Parathyroid adenoma (tissue), 2 donors: ENCODE data around the gene LEKR1.

ENCODE experiments used
- H2AFZ ChIP-seq: fragments of 300-600 bp; sonication (generic); one replicate; pipeline ENCODE4 v1.7.0; 2017; ENCODE audit warnings: antibody characterized with exemption, mild to moderate bottlenecking
- H3K27ac ChIP-seq: fragments of 300-600 bp; sonication (generic); one replicate; pipeline ENCODE4 v1.7.0; 2017
- H3K27me3 ChIP-seq: fragments of 300-600 bp; sonication (generic); one replicate; pipeline ENCODE4 v1.7.0; 2017; ENCODE audit warnings: low read length; ENCODE audit not compliant: control insufficient read depth, insufficient read depth
- H3K36me3 ChIP-seq: fragments of 300-600 bp; sonication (generic); one replicate; pipeline ENCODE4 v1.7.0; 2017; ENCODE audit warnings: low read length; ENCODE audit not compliant: control insufficient read depth, insufficient read depth
- H3K4me1 ChIP-seq: fragments of 300-600 bp; sonication (generic); one replicate; pipeline ENCODE4 v1.7.0; 2017; ENCODE audit warnings: control low read depth
- H3K4me2 ChIP-seq: fragments of 300-600 bp; sonication (generic); one replicate; pipeline ENCODE4 v1.7.0; 2017; ENCODE audit warnings: low read length
- H3K4me3 ChIP-seq: fragments of 300-600 bp; sonication (generic); one replicate; pipeline ENCODE4 v1.7.0; 2017; ENCODE audit warnings: low read depth, low read length
- H3K79me2 ChIP-seq: fragments of 300-600 bp; sonication (generic); one replicate; pipeline ENCODE4 v1.7.0; 2017; ENCODE audit warnings: control low read depth
- H3K9ac ChIP-seq: fragments of 300-600 bp; sonication (generic); one replicate; pipeline ENCODE4 v1.7.0; 2017; ENCODE audit warnings: mild to moderate bottlenecking
- H3K9me3 ChIP-seq: fragments of 300-600 bp; sonication (generic); one replicate; pipeline ENCODE4 v1.7.0; 2017; ENCODE audit warnings: low read length; ENCODE audit not compliant: control insufficient read depth
- TF ChIP-seq, protein P1 (sequence below): fragments of 300-600 bp; sonication (generic); IDR thresholded peaks from one replicate; pipeline ENCODE4 v1.7.0; 2017; ENCODE audit warnings: antibody characterized with exemption, mild to moderate bottlenecking
- donor health status: primary hyperparathyroidism.

Gene LEKR1

DNA sequence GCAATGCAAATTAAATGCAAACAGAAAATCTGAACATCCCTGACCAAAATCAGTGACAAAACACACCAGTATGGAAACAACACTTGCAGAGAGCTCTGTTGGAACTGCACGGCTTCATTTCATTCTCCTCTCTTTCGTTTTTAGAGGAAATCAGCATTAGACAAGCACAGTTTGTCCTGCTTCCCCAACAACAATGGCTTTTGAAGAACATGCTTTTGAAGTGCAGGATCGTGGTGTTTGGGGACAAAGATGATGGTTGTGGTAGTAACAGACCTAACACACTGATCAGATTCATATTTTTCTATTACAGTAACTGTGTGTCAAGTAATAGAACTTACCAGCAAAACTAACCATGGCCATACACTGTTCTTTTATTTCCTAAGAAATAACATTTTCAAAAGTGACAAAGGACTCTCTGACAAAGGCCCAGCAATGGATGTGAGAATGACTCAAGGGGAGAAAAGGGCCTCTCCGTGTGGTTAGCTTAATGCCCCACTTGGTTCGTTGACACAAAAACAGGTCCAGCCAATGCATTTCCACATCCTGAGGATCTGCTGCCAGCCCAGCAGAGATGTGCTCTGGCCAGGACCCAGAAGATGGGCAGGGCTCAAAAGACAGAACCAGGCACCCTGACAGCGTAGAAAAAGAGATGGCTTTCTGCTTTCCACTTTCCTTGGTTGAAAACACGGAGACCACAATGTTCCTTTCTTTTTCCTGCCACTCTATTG is 249.7 kb downstream of the LEKR1 start:
- H3K4me2 ChIP-seq: peak overlapping the region; percentile 0
- H3K79me2 ChIP-seq: peaks cover 3% of the 10 kb centered on the region
- TF ChIP-seq, protein P1, sequence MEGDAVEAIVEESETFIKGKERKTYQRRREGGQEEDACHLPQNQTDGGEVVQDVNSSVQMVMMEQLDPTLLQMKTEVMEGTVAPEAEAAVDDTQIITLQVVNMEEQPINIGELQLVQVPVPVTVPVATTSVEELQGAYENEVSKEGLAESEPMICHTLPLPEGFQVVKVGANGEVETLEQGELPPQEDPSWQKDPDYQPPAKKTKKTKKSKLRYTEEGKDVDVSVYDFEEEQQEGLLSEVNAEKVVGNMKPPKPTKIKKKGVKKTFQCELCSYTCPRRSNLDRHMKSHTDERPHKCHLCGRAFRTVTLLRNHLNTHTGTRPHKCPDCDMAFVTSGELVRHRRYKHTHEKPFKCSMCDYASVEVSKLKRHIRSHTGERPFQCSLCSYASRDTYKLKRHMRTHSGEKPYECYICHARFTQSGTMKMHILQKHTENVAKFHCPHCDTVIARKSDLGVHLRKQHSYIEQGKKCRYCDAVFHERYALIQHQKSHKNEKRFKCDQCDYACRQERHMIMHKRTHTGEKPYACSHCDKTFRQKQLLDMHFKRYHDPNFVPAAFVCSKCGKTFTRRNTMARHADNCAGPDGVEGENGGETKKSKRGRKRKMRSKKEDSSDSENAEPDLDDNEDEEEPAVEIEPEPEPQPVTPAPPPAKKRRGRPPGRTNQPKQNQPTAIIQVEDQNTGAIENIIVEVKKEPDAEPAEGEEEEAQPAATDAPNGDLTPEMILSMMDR: no peak
- H3K4me1 ChIP-seq: peaks cover 83% of the 10 kb centered on the region
- no peaks in the 10 kb centered on the region for H3K9me3 ChIP-seq
- no peak overlapping the region for H3K9ac ChIP-seq
- no peaks in the 10 kb centered on the region for H3K36me3 ChIP-seq
- peak overlapping the region; percentile 99 for H3K27ac ChIP-seq
- H3K4me3 ChIP-seq: no peak overlapping the region
- H2AFZ ChIP-seq: peak overlapping the region; percentile 40
- no peaks in the 10 kb centered on the region for H3K27me3 ChIP-seq

DNA sequence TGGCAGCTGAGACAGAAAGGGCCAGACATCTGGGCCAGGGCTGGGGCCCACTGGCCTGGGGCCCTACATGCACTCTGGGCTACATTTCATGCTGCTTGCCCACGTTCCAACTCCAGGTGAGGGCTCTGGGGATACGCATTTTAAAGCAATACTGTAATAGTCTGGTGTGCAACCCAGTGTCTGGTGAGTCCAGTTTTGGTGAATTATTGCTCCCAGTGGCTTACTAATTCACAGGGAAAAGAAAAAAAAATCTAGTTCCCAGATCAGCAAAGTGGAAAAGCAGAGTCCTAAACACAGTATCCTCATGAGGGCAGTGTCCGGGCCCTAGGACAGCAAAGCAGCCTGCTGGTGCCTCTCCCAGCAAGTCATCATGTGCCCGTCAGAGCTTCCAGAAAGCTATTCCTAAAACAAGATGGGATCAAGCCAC is 251.4 kb downstream of the LEKR1 start:
- Histone ChIP-seq H3K4me3 (peak overlapping the region; percentile 17), H3K4me1 (peaks cover 75% of the 10 kb centered on the region), H3K4me2 (no peak overlapping the region), H3K36me3 (no peaks in the 10 kb centered on the region), H3K9ac (no peak overlapping the region), H3K79me2 (peaks cover 3% of the 10 kb centered on the region), H2AFZ (peak overlapping the region; percentile 65), H3K9me3 (no peaks in the 10 kb centered on the region), H3K27me3 (no peaks in the 10 kb centered on the region), H3K27ac (peak overlapping the region; percentile 99)
- TF ChIP-seq, protein P1: peak; percentile 42

DNA sequence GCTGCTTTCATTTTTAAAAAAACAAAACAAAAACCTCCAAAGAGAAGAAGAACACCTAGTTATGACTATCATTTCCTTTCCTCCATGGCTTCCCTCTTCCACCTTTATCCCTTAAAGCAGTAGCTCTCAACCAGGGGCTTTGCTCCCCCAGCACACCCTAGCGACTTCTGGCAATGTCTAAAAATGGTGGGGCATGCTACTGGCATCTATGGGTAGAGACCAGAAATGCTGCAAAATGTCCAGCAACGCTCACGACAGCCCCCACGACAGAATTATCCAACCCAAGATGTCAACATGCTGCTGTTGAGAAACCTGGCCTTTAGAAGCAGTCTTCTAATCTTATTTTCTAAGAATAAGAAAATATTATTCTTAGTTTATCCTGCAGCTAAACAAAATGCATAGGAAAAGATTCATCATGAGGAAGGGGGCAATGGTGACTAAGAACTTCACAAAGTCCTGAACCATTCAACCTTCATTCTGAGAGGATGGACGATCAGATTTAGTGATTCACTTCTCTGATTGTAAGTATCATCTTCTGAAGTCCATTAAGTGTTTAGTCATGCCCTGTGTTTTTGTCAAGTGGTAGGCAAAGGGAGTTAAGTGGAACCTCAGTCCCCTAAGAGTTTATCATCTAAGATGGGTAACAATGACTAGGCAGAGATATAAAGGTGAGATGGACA is 252.1 kb downstream of the LEKR1 start:
- no peaks in the 10 kb centered on the region for H3K36me3 ChIP-seq
- H3K9ac ChIP-seq: no peak overlapping the region
- peaks cover 73% of the 10 kb centered on the region for H3K4me1 ChIP-seq
- H3K4me2 ChIP-seq: no peak overlapping the region
- peaks cover 3% of the 10 kb centered on the region for H3K79me2 ChIP-seq
- no peaks in the 10 kb centered on the region for H3K27me3 ChIP-seq
- TF ChIP-seq, protein P1: no peak
- no peaks in the 10 kb centered on the region for H3K9me3 ChIP-seq
- no peak overlapping the region for H3K4me3 ChIP-seq
- H3K27ac ChIP-seq: peak overlapping the region; percentile 99
- H2AFZ ChIP-seq: peak overlapping the region; percentile 65

DNA sequence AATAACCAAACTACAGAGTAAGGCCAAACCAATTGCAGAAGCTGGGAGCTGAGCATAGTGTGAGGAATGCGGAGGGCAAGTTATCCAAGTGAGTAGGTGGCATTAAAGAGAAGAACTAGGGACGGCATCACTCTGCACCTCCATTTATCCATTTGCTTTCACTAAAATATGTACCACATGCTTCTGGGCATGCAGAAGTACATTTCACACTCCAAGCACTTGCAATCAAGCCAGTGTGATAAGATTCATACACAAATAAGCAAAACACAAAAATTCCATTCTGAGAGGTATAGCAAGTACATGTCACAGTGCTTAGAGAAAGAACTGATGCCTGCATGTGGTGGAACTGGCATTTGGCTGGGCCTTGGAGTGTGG is 252.6 kb downstream of the LEKR1 start:
- H3K79me2 ChIP-seq: peaks cover 3% of the 10 kb centered on the region
- H3K9ac ChIP-seq: no peak overlapping the region
- TF ChIP-seq, protein P1: no peak
- H2AFZ ChIP-seq: peak overlapping the region; percentile 65
- no peaks in the 10 kb centered on the region for H3K27me3 ChIP-seq
- H3K9me3 ChIP-seq: no peaks in the 10 kb centered on the region
- no peak overlapping the region for H3K4me2 ChIP-seq
- no peaks in the 10 kb centered on the region for H3K36me3 ChIP-seq
- peak overlapping the region; percentile 99 for H3K27ac ChIP-seq
- no peak overlapping the region for H3K4me3 ChIP-seq
- H3K4me1 ChIP-seq: peaks cover 73% of the 10 kb centered on the region
